Hematopoietic multipotent progenitor cell treated with erythropoietin and hydrocortisone succinate and interleukin-3 and kit ligand, for 17 days (in vitro differentiated cells): ENCODE measurements around the gene ARHGEF4.

Source experiments
- DNase-seq: peaks from one replicate; pipeline ENCODE4 v3.0.0-alpha.2; 2015; ENCODE audit warnings: low spot score

Gene ARHGEF4

GRCh38 chr2:130836501-130837174 is at the start of gene ARHGEF4:
ARHGEF4 (plus strand) TSS chr2:130836914; CDS start chr2:130836954, 40 bp downstream.
- no peak for DNase-seq

- no peak for DNase-seq
These were observed 48.9 kb upstream of the ARHGEF4 start for GRCh38 chr2:130787841-130788240.

- no peak for DNase-seq
These were observed 46.4 kb upstream of the ARHGEF4 start for GRCh38 chr2:130790312-130790711.

GRCh38 chr2:130790804-130791616 is 45.7 kb upstream of the ARHGEF4 start:
- DNase-seq, result no peak

GRCh38 chr2:130791617-130791939 is 45.1 kb upstream of the ARHGEF4 start:
- no peak for DNase-seq

- no peak for DNase-seq
These were observed 41.3 kb upstream of the ARHGEF4 start for GRCh38 chr2:130795431-130795830.

- no peak for DNase-seq
These were observed 40.4 kb upstream of the ARHGEF4 start for GRCh38 chr2:130796290-130796689.

GRCh38 chr2:130797493-130798435 is 39.0 kb upstream of the ARHGEF4 start:
- peak; percentile 69 for DNase-seq

GRCh38 chr2:130798472-130799218 is 38.1 kb upstream of the ARHGEF4 start:
- no peak for DNase-seq

- no peak for DNase-seq
These were observed 37.4 kb upstream of the ARHGEF4 start for GRCh38 chr2:130799295-130799694.

- DNase-seq, result no peak
These were observed 31.1 kb upstream of the ARHGEF4 start for GRCh38 chr2:130805613-130806012.

- DNase-seq, result no peak
These were observed 30.3 kb upstream of the ARHGEF4 start for GRCh38 chr2:130806370-130806769.

GRCh38 chr2:130807659-130808385 is 28.9 kb upstream of the ARHGEF4 start:
- no peak for DNase-seq

- DNase-seq, result no peak
These were observed 28.0 kb upstream of the ARHGEF4 start for GRCh38 chr2:130808482-130809268.

- no peak for DNase-seq
These were observed 26.2 kb upstream of the ARHGEF4 start for GRCh38 chr2:130810490-130810889.

- no peak for DNase-seq
These were observed 23.0 kb upstream of the ARHGEF4 start for GRCh38 chr2:130813722-130814121.

GRCh38 chr2:130814931-130815680 is 21.6 kb upstream of the ARHGEF4 start:
- DNase-seq, result no peak

- no peak for DNase-seq
These were observed 17.9 kb upstream of the ARHGEF4 start for GRCh38 chr2:130818809-130819208.

GRCh38 chr2:130819226-130819607 is 17.5 kb upstream of the ARHGEF4 start:
- no peak for DNase-seq
